ENCODE measurements around the gene SAMHD1.

GRCh38 chr20:36932476-36933426, 18.8 kb downstream of the SAMHD1 start:
- TF ChIP-seq CTCF (conservative IDR thresholded peaks at IDR 0.05; ENCODE audit: low read length), result no peak
- no peak for TF ChIP-seq EZH2phosphoT487 (IDR thresholded peaks at IDR 0.05; ENCODE audit: borderline replicate concordance, low read depth, low read length)
